Pancreas (tissue), 10 donors: ENCODE data around the gene PTPRCAP. TPM values are rescaled to one million over a fixed set of nuclear protein-coding genes. Genes with fewer than 3 reads are reported as not detected.
A peak's percentile ranks its signal among the peaks of the same experiment; 100 is the strongest.

ENCODE experiments used
- ATAC-seq, 4 donors: fragments of 200-7000 bp; cut with Tn5 transposase; one replicate each; pipeline versions ENCODE4 v1.8.0 to v1.9.1; 2020; ENCODE audit warnings: mild to moderate bottlenecking in 4 of 4, moderate library complexity in 4 of 4
- DNase-seq, 6 donors: peaks; one replicate each; pipeline ENCODE4 v3.0.0-alpha.2; 2020
- FAIRE-seq: peaks from 2 replicates; lab custom pipeline; 2012; peaks lifted over from hg19 to GRCh38; lab: Jason Lieb, UNC
- H3K27ac ChIP-seq, 4 donors: fragments of 200-600 bp; sonication (generic); 1 replicate in 3 of 4; 2 replicates in 1 of 4; pipeline versions ENCODE4 v1.5.0 to v1.8.0; 2020
- H3K27me3 ChIP-seq, 4 donors: fragments of 200-600 bp; one replicate each; pipeline ENCODE4 v1.8.0; 2021
- H3K36me3 ChIP-seq, 3 donors: fragments of 200-600 bp; sonication (generic) in 1 of 3; one replicate each; pipeline versions ENCODE4 v1.5.0 to v1.8.0; 2020 to 2021
- H3K4me1 ChIP-seq, 3 donors: fragments of 200-600 bp; one replicate each; pipeline ENCODE4 v1.8.0; 2021
- H3K4me3 ChIP-seq, 4 donors: fragments of 200-600 bp; sonication (generic) in 2 of 4; one replicate each; pipeline versions ENCODE4 v1.5.0 to v1.8.0; 2020 to 2021
- H3K9me3 ChIP-seq, 4 donors: fragments of 200-600 bp; one replicate each; pipeline ENCODE4 v1.8.0; 2021
- WGBS, 2 donors: extraction: QIAGEN DNeasy Blood & Tissue Kit; methylation state at CpG; one replicate each; pipeline ENCODE4 v1.1.7; 2013; 5-methylcytosine and 5-hydroxymethylcytosine counted together
- intact Hi-C, 3 donors: fragments of 100-400 bp; cut with DNase I; formaldehyde crosslinking; loops; one replicate each; pipeline versions ENCODE4 v1.11.1 to v1.14.2; 2022
- polyA plus RNA-seq, 2 donors: library from polyadenylated mRNA; stranded (reverse); fragments of 200-250 nt; gene quantifications; one replicate each; pipeline ENCODE4 v1.2.3, GENCODE V29; 2013
- total RNA-seq, 6 donors: library from RNA; stranded (reverse); fragmentation: NEBNext Ultra II Directional in 4 of 6; extraction: Animal tissue kit (Norgen Biotek cat#: 25700) in 4 of 6; gene quantifications; one replicate each; pipeline versions ENCODE4 v1.2.1 to v1.2.4, GENCODE V29; 2021 to 2023
- TF ChIP-seq, protein P1 (sequence below), 4 donors: fragments of 200-600 bp; sonication (generic) in 3 of 4; IDR thresholded peaks; one replicate each; pipeline versions ENCODE4 v1.5.0 to v1.8.0; 2021; ENCODE audit warnings: antibody characterized with exemption in 4 of 4
- donor health status: healthy with polysubstance abuse.
- donor health status: DM: no; HTN: no; CAD: no; lungs with moderate emphysema.
- donor health status: DM: no; HTN: no; CAD: no.
- donor health status: control.
- donor health status: control.
- donor health status: Bipolar disorder and iron deficiency.
- donor health status: DM: yes; HTN: yes; CAD: no.
- donor health status: DM: no; HTN: no; CAD: no.
- donor health status: DM: no; HTN: no; CAD: no.
- donor health status: DM: yes; HTN: yes; CAD: no.

Gene PTPRCAP
- total and polyA plus RNA-seq, 8 donors, result 0.63 to 13.1 (median 2.2) TPM

GRCh38 chr11:67472882-67473281 is 35.4 kb upstream of the PTPRCAP start:
- no peaks in the 10 kb centered on the region for H3K4me1 ChIP-seq
- ATAC-seq (no peak), DNase-seq (no peak), FAIRE-seq (no peak)
- H3K27ac ChIP-seq, result no peak overlapping the region
- TF ChIP-seq, protein P1, sequence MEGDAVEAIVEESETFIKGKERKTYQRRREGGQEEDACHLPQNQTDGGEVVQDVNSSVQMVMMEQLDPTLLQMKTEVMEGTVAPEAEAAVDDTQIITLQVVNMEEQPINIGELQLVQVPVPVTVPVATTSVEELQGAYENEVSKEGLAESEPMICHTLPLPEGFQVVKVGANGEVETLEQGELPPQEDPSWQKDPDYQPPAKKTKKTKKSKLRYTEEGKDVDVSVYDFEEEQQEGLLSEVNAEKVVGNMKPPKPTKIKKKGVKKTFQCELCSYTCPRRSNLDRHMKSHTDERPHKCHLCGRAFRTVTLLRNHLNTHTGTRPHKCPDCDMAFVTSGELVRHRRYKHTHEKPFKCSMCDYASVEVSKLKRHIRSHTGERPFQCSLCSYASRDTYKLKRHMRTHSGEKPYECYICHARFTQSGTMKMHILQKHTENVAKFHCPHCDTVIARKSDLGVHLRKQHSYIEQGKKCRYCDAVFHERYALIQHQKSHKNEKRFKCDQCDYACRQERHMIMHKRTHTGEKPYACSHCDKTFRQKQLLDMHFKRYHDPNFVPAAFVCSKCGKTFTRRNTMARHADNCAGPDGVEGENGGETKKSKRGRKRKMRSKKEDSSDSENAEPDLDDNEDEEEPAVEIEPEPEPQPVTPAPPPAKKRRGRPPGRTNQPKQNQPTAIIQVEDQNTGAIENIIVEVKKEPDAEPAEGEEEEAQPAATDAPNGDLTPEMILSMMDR (IDR thresholded peaks at IDR 0.05), result no peak
- H3K27me3 ChIP-seq, result no peaks in the 10 kb centered on the region
- no peaks in the 10 kb centered on the region for H3K9me3 ChIP-seq
- WGBS, 2 donors, result 66 to 76% methylated on average over 7 of the region's 7 CpGs
- intact Hi-C loops, result no loop called here
- no peaks in the 10 kb centered on the region for H3K36me3 ChIP-seq
- H3K4me3 ChIP-seq, result no peak overlapping the region

GRCh38 chr11:67470337-67471002 is 33.0 kb upstream of the PTPRCAP start:
- TF ChIP-seq, protein P1 (IDR thresholded peaks at IDR 0.05), result no peak
- no peaks in the 10 kb centered on the region for H3K36me3 ChIP-seq
- H3K27ac ChIP-seq, result no peak overlapping the region
- H3K9me3 ChIP-seq, result no peaks in the 10 kb centered on the region
- H3K4me1 ChIP-seq, result peaks cover 0 to 8% (median 0%) of the 10 kb centered on the region in 3 donors
- FAIRE-seq (no peak), ATAC-seq (no peak), DNase-seq (peak in 1 of 6 donors; percentile 14)
- intact Hi-C loops, result no loop called here
- H3K4me3 ChIP-seq, result no peak overlapping the region
- no peaks in the 10 kb centered on the region for H3K27me3 ChIP-seq
- WGBS, 2 donors, result 81 to 83% methylated on average over 8 of the region's 8 CpGs

GRCh38 chr11:67469508-67469811 is 32.0 kb upstream of the PTPRCAP start:
- H3K27ac ChIP-seq, result peak overlapping the region; percentile 67 to 89 (median 84)
- ATAC-seq, result no peak
- TF ChIP-seq, protein P1 (IDR thresholded peaks at IDR 0.05), result no peak
- no peaks in the 10 kb centered on the region for H3K36me3 ChIP-seq
- no peak for FAIRE-seq
- peak overlapping the region; percentile 76 to 98 (median 96) for H3K4me3 ChIP-seq
- H3K27me3 ChIP-seq, result no peaks in the 10 kb centered on the region
- DNase-seq, result no peak
- intact Hi-C loops, result no loop called here
- no peaks in the 10 kb centered on the region for H3K9me3 ChIP-seq
- peaks cover 0 to 12% (median 0%) of the 10 kb centered on the region in 3 donors for H3K4me1 ChIP-seq
- WGBS, 2 donors, result 8 to 9% methylated on average over 9 of the region's 9 CpGs

GRCh38 chr11:67468759-67469507 is 31.5 kb upstream of the PTPRCAP start, which contains the start of gene TMEM134:
Gene TMEM134 (minus strand): TSS chr11:67469251. CDS start chr11:67469192, 59 bp downstream.
- intact Hi-C loops, result no loop called here
- peak within 1 kb of the TSS; percentile 67 to 89 (median 84) for H3K27ac ChIP-seq
- peak; percentile 90 to 98 (median 94) for DNase-seq
- no peaks in the 10 kb centered on the region for H3K27me3 ChIP-seq
- WGBS, 2 donors, result 1% methylated on average over 62 to 76 of the region's 76 CpGs
- no peaks in the 10 kb centered on the region for H3K36me3 ChIP-seq
- FAIRE-seq, result no peak
- H3K4me1 ChIP-seq, result peaks cover 0 to 16% (median 3%) of the 10 kb centered on the region in 3 donors
- no peaks in the 10 kb centered on the region for H3K9me3 ChIP-seq
- peak; percentile 77 to 90 (median 82) for ATAC-seq
- TF ChIP-seq, protein P1 (IDR thresholded peaks at IDR 0.05), result peak in 1 of 4 donors; percentile 32
- peak within 1 kb of the TSS; percentile 76 to 98 (median 96) for H3K4me3 ChIP-seq
